Measurements from ENCODE around the gene PRKG2.

DNA sequence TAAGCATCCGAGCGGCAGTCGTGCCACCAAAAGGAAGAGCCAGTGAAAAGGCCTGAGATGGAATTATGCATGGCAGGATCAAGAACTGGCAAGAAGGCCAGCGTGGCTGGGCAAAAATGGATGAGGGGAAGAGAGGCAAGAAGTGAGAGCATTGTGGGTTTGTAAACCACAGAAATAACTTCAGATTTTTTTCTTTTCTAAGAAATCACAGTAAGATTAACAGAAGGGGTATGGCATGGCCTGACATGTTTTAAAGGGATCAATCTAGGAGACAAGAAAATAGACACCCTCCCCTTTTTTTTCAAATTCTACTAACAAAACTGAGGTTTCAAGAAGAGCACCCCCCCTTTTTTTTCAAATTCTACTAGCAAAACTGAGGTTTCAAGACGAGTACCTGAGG is 102.0 kb downstream of the PRKG2 start:
- TF ChIP-seq, protein P1, sequence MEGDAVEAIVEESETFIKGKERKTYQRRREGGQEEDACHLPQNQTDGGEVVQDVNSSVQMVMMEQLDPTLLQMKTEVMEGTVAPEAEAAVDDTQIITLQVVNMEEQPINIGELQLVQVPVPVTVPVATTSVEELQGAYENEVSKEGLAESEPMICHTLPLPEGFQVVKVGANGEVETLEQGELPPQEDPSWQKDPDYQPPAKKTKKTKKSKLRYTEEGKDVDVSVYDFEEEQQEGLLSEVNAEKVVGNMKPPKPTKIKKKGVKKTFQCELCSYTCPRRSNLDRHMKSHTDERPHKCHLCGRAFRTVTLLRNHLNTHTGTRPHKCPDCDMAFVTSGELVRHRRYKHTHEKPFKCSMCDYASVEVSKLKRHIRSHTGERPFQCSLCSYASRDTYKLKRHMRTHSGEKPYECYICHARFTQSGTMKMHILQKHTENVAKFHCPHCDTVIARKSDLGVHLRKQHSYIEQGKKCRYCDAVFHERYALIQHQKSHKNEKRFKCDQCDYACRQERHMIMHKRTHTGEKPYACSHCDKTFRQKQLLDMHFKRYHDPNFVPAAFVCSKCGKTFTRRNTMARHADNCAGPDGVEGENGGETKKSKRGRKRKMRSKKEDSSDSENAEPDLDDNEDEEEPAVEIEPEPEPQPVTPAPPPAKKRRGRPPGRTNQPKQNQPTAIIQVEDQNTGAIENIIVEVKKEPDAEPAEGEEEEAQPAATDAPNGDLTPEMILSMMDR (IDR thresholded peaks at IDR 0.05): no peak
- no peak for TF ChIP-seq ZFX (IDR thresholded peaks at IDR 0.05; ENCODE audit: borderline replicate concordance)

Data from 22Rv1 (cell line).